ENCODE data around the gene ROPN1L. TPM values are rescaled to one million over a fixed set of nuclear protein-coding genes. Genes with fewer than 3 reads are reported as not detected.

The ROPN1L gene
- total and polyA plus RNA-seq, 10 donors, result 2.0 to 27.9 (median 11.4) TPM

DNA sequence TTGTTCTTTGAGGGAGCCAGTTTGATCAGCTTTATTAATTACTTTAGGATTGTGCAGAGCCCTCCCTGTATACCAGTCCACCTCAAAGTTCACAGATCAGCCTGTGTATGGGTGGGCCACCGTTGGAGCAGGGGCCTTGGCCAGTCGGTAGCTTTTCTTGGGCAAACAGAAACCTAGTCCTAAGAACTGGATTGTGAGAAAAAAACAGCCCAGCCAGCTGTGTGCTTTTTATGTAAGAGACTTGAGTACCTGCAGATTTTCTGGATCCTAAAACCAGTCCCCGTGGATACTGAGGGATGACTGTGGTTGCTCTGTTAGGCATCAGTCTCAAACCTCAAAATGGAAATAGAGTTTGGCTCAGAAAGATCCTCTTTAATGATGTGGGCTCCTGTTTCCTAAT, 24.8 kb upstream of the ROPN1L start:
- peaks cover 3 to 100% (median 89%) of the 10 kb centered on the region in 6 donors for H3K36me3 ChIP-seq
- no peak for TF ChIP-seq POLR2A (IDR thresholded peaks at IDR 0.05)
- TF ChIP-seq POLR2AphosphoS5 (IDR thresholded peaks at IDR 0.05), result no peak
- TF ChIP-seq, protein P1, sequence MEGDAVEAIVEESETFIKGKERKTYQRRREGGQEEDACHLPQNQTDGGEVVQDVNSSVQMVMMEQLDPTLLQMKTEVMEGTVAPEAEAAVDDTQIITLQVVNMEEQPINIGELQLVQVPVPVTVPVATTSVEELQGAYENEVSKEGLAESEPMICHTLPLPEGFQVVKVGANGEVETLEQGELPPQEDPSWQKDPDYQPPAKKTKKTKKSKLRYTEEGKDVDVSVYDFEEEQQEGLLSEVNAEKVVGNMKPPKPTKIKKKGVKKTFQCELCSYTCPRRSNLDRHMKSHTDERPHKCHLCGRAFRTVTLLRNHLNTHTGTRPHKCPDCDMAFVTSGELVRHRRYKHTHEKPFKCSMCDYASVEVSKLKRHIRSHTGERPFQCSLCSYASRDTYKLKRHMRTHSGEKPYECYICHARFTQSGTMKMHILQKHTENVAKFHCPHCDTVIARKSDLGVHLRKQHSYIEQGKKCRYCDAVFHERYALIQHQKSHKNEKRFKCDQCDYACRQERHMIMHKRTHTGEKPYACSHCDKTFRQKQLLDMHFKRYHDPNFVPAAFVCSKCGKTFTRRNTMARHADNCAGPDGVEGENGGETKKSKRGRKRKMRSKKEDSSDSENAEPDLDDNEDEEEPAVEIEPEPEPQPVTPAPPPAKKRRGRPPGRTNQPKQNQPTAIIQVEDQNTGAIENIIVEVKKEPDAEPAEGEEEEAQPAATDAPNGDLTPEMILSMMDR (IDR thresholded peaks at IDR 0.05 in 8 of 11, conservative IDR thresholded peaks at IDR 0.05 in 3 of 11), result no peak
- no peaks in the 10 kb centered on the region for H3K9me3 ChIP-seq
- intact Hi-C loops (cut with DNase I; ENCODE audit: low total_unique reads), result no loop called here
- 94 to 100% (median 98%) methylated on average over 3 of the region's 3 CpGs for WGBS, 5 donors
- peaks cover 2 to 18% (median 11%) of the 10 kb centered on the region in 6 donors for H3K4me1 ChIP-seq
- no peak for DNase-seq
- H3K27me3 ChIP-seq (replicated peaks in 1 of 7), result no peaks in the 10 kb centered on the region
- no peak overlapping the region for H3K4me3 ChIP-seq
- no peak overlapping the region for H3K27ac ChIP-seq

DNA sequence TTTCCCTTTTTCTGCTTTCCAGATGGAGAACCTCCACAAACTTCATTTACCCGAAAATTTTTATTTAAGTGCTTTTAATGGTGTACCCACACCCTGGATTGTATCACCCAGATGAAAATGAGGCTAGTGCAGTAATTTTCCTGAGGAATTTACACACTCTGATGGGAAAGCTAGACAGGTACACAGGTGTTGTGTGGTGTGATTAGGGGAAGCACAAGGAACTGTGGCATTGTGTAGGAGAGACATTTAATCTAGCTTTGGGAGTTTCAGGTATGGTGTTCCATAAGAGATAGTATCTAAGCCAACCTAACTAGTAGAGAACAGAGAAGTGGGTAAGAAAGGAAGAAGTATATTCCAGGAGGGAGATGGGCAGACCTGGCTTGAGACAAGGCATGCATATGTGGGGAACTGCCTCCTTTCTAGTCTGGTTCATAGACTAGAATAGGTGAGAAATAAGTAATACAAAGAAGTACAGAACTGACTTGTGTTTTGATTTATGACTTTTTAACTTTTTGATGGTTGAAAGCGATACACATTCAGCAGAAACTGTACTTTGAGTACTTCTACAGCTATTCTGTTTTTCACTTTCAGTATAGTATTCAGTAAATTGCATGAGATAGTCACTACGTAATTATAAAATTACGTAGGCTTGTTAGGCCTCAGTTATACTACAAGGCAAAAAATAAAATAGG, 22.9 kb upstream of the ROPN1L start:
- no peak overlapping the region for H3K4me3 ChIP-seq
- TF ChIP-seq POLR2A (IDR thresholded peaks at IDR 0.05), result no peak
- TF ChIP-seq, protein P1 (IDR thresholded peaks at IDR 0.05 in 8 of 11, conservative IDR thresholded peaks at IDR 0.05 in 3 of 11), result no peak
- no peak for TF ChIP-seq POLR2AphosphoS5 (IDR thresholded peaks at IDR 0.05)
- no peak overlapping the region for H3K27ac ChIP-seq
- H3K36me3 ChIP-seq, result peaks cover 0 to 100% (median 70%) of the 10 kb centered on the region in 6 donors
- no peaks in the 10 kb centered on the region for H3K9me3 ChIP-seq
- no peak for DNase-seq
- 81 to 91% (median 91%) methylated on average over 4 of the region's 4 CpGs for WGBS, 5 donors
- peaks cover 2 to 37% (median 20%) of the 10 kb centered on the region in 6 donors for H3K4me1 ChIP-seq
- intact Hi-C loops (cut with DNase I; ENCODE audit: low total_unique reads), result no loop called here
- no peaks in the 10 kb centered on the region for H3K27me3 ChIP-seq (replicated peaks in 1 of 7)

DNA sequence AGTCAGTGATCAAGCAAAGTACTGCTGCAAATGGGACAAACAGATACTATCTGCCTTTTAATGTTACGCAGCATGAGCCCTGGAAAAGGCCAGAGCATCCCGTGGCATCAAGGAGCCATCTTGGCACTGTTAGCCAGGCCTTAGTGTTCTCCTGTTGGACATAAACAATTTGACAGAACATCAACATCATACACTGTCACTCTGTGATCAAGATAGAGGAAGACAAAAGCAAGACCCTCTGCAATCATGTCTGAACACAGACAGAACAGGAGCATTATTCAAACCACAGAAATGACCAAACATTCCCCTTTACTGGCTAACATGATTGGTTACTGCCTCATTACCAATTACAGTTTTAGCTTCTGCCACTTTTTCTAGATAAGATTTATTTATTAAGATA, 21.2 kb upstream of the ROPN1L start:
- H3K4me1 ChIP-seq, result peaks cover 2 to 39% (median 20%) of the 10 kb centered on the region in 6 donors
- peaks cover 0 to 99% (median 68%) of the 10 kb centered on the region in 6 donors for H3K36me3 ChIP-seq
- WGBS, 5 donors, result 90 to 96% (median 93%) methylated on average over 2 of the region's 2 CpGs
- no peak overlapping the region for H3K4me3 ChIP-seq
- no peak for TF ChIP-seq POLR2A (IDR thresholded peaks at IDR 0.05)
- no peak for TF ChIP-seq POLR2AphosphoS5 (IDR thresholded peaks at IDR 0.05)
- no peaks in the 10 kb centered on the region for H3K9me3 ChIP-seq
- no peak for DNase-seq
- peak overlapping the region in 3 of 8 donors; percentile 62 to 72 (median 69) for H3K27ac ChIP-seq
- no peaks in the 10 kb centered on the region for H3K27me3 ChIP-seq (replicated peaks in 1 of 7)
- intact Hi-C loops (cut with DNase I; ENCODE audit: low total_unique reads), result loop anchor here (10.0 kb wide), 2 partner anchors 56 to 136 kb away; no protein-coding TSS in a partner anchor

DNA sequence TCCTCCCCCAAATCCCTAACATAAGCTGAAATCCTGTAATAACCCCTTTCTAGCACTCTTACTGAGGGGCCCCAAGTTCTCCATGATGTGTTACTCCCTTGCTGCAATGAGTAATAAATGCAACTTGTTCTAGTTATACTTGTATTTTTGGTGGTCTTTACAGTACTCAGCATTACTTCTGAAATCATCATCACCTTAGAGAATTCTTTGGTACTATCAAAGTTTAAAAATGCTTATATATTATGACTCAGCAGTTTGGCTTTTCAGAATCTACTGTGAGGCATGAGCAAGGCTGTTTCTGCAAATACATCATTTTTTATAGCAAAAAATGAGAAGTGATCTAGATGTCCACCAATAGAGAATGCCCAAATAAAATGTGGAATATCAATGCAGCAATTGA, 20.7 kb upstream of the ROPN1L start:
- intact Hi-C loops (cut with DNase I; ENCODE audit: low total_unique reads), result loop anchor here (10.0 kb wide), 2 partner anchors 56 to 136 kb away; no protein-coding TSS in a partner anchor
- Histone ChIP-seq H3K4me3 (no peak overlapping the region), H3K27ac (peak overlapping the region in 4 of 8 donors; percentile 31 to 72 (median 66)), H3K9me3 (no peaks in the 10 kb centered on the region), H3K36me3 (peaks cover 0 to 99% (median 68%) of the 10 kb centered on the region in 6 donors), H3K27me3 (replicated peaks in 1 of 7) (no peaks in the 10 kb centered on the region), H3K4me1 (peaks cover 2 to 39% (median 20%) of the 10 kb centered on the region in 6 donors)
- no peak for DNase-seq
- TF ChIP-seq, protein P1 (IDR thresholded peaks at IDR 0.05 in 8 of 11, conservative IDR thresholded peaks at IDR 0.05 in 3 of 11), result no peak
- TF ChIP-seq POLR2A (IDR thresholded peaks at IDR 0.05) (no peak), POLR2AphosphoS5 (IDR thresholded peaks at IDR 0.05) (no peak)
